GM19240 (cell line): ENCODE data around the gene TRPM1.

Experiments used
- DNase-seq: peaks from one replicate; pipeline ENCODE4 v3.0.0; 2011; ENCODE audit warnings: low spot score; ENCODE audit not compliant: insufficient read length

Gene TRPM1

GRCh38 chr15:31083370-31083780, 18.1 kb downstream of the TRPM1 start:
- no peak for DNase-seq

GRCh38 chr15:31082771-31083369, 18.7 kb downstream of the TRPM1 start:
- DNase-seq: no peak

- DNase-seq: no peak
These were observed 19.8 kb downstream of the TRPM1 start for GRCh38 chr15:31081588-31082250.

GRCh38 chr15:31081056-31081455, 20.5 kb downstream of the TRPM1 start:
- DNase-seq: no peak

GRCh38 chr15:31080591-31081014, 20.9 kb downstream of the TRPM1 start:
- DNase-seq: no peak

GRCh38 chr15:31079519-31079918, 22.0 kb downstream of the TRPM1 start:
- DNase-seq: no peak

GRCh38 chr15:31078471-31078870, 23.1 kb downstream of the TRPM1 start:
- DNase-seq: no peak

- DNase-seq: no peak
These were observed 23.6 kb downstream of the TRPM1 start for GRCh38 chr15:31077941-31078340.

GRCh38 chr15:31077181-31077580, 24.3 kb downstream of the TRPM1 start:
- DNase-seq: no peak

GRCh38 chr15:31074321-31074720, 27.2 kb downstream of the TRPM1 start:
- no peak for DNase-seq

- DNase-seq: no peak
These were observed 30.7 kb downstream of the TRPM1 start for GRCh38 chr15:31070867-31071266.

- no peak for DNase-seq
These were observed 32.0 kb downstream of the TRPM1 start for GRCh38 chr15:31069360-31070000.

- no peak for DNase-seq
These were observed 33.5 kb downstream of the TRPM1 start for GRCh38 chr15:31067890-31068603.

- no peak for DNase-seq
These were observed 35.7 kb downstream of the TRPM1 start for GRCh38 chr15:31065824-31066223.

GRCh38 chr15:31062911-31063310, 38.6 kb downstream of the TRPM1 start:
- DNase-seq: no peak

GRCh38 chr15:31062310-31062847, 39.1 kb downstream of the TRPM1 start:
- DNase-seq: no peak

GRCh38 chr15:31060429-31061140, 40.9 kb downstream of the TRPM1 start:
- DNase-seq: no peak

- no peak for DNase-seq
These were observed 43.1 kb downstream of the TRPM1 start for GRCh38 chr15:31058236-31058962.

- no peak for DNase-seq
These were observed 49.9 kb downstream of the TRPM1 start for GRCh38 chr15:31051496-31052080.

GRCh38 chr15:31050953-31051352, 50.6 kb downstream of the TRPM1 start:
- DNase-seq: no peak
